Thymus (tissue), 11 donors: Measurements from ENCODE around the gene NLRC5. TPM values are rescaled to one million over a fixed set of nuclear protein-coding genes. Genes with fewer than 3 reads are reported as not detected.
"Not testable (repeated sequence)": the region's sequence is repeated elsewhere in the genome, so short reads cannot be mapped to it uniquely, and the experiment has no call there.

Experiments
- DNase-seq, 9 donors: peaks; one replicate each; pipeline ENCODE4 v3.0.0-alpha.2; 2013; ENCODE audit warnings: low spot score in 9 of 9, low read depth in 6 of 9, missing footprints in 1 of 9
- H3K27ac ChIP-seq, 2 donors: one replicate each; pipeline ENCODE4 v1.5.1; 2013; ENCODE audit warnings: control low read depth in 1 of 2, low read depth in 1 of 2, low read length in 1 of 2, mild to moderate bottlenecking in 1 of 2, moderate library complexity in 1 of 2
- H3K27me3 ChIP-seq, 2 donors: one replicate each; pipeline ENCODE4 v1.5.1; 2013; ENCODE audit warnings: low read length in 1 of 2; ENCODE audit not compliant: control insufficient read depth in 2 of 2, insufficient read depth in 1 of 2
- H3K36me3 ChIP-seq, 2 donors: one replicate each; pipeline ENCODE4 v1.5.1; 2013; ENCODE audit warnings: low read length in 1 of 2, mild to moderate bottlenecking in 1 of 2, moderate library complexity in 1 of 2; ENCODE audit not compliant: control insufficient read depth in 2 of 2, insufficient read depth in 2 of 2
- H3K4me1 ChIP-seq, 2 donors: one replicate each; pipeline ENCODE4 v1.5.1; 2013; ENCODE audit warnings: low read length in 2 of 2; ENCODE audit not compliant: control insufficient read depth in 2 of 2, insufficient read depth in 2 of 2
- H3K4me3 ChIP-seq, 2 donors: one replicate each; pipeline ENCODE4 v1.5.1; 2013; ENCODE audit warnings: low read length in 2 of 2, control low read depth in 1 of 2, mild to moderate bottlenecking in 1 of 2
- H3K9me3 ChIP-seq, 2 donors: one replicate each; pipeline ENCODE4 v1.5.1; 2013; ENCODE audit warnings: low read length in 1 of 2, mild to moderate bottlenecking in 1 of 2; ENCODE audit not compliant: control insufficient read depth in 2 of 2, insufficient read depth in 1 of 2
- WGBS: extraction: QIAGEN DNeasy Blood & Tissue Kit; methylation state at CpG from one replicate; pipeline ENCODE4 v1.1.7; 2013; 5-methylcytosine and 5-hydroxymethylcytosine counted together
- polyA plus RNA-seq: library from polyadenylated mRNA; stranded (reverse); fragments of 200-250 nt; gene quantifications from one replicate; pipeline ENCODE4 v1.2.3, GENCODE V29; 2013
- total RNA-seq: library from RNA; stranded (reverse); fragments of 120-200 nt; gene quantifications from one replicate; pipeline ENCODE4 v1.2.4, GENCODE V29; 2013
- donor health status: healthy.

Gene NLRC5
- total and polyA plus RNA-seq, 2 donors: 23.3 to 63.9 TPM

GRCh38 chr16:57001026-57001679 lies 11.8 kb downstream of the NLRC5 start:
- WGBS: 93% methylated on average over 8 of the region's 8 CpGs
- Histone ChIP-seq H3K36me3 (peaks cover 0 to 2% of the 10 kb centered on the region in 2 donors), H3K4me1 (peaks cover 0 to 20% of the 10 kb centered on the region in 2 donors), H3K27ac (no peak overlapping the region), H3K9me3 (no peaks in the 10 kb centered on the region), H3K27me3 (no peaks in the 10 kb centered on the region), H3K4me3 (no peak overlapping the region)
- no peak for DNase-seq

GRCh38 chr16:57003439-57004386 lies 14.4 kb downstream of the NLRC5 start:
- DNase-seq: no peak
- Histone ChIP-seq H3K4me1 (peaks cover 0 to 20% of the 10 kb centered on the region in 2 donors), H3K4me3 (no peak overlapping the region), H3K27ac (peak overlapping the region; percentile 47 to 58), H3K27me3 (no peaks in the 10 kb centered on the region), H3K36me3 (peaks cover 0 to 2% of the 10 kb centered on the region in 2 donors), H3K9me3 (no peaks in the 10 kb centered on the region)
- 92% methylated on average over 22 of the region's 22 CpGs for WGBS

- Histone ChIP-seq H3K27me3 (no peaks in the 10 kb centered on the region), H3K4me3 (no peak overlapping the region), H3K36me3 (peaks cover 0 to 2% of the 10 kb centered on the region in 2 donors), H3K4me1 (peaks cover 0 to 19% of the 10 kb centered on the region in 2 donors), H3K27ac (peak overlapping the region in 1 of 2 donors; percentile 11), H3K9me3 (no peaks in the 10 kb centered on the region)
- WGBS: 93% methylated on average over 15 of the region's 15 CpGs
- no peak for DNase-seq
Observed at GRCh38 chr16:57004387-57005250, 15.3 kb downstream of the NLRC5 start.

- DNase-seq: not testable (repeated sequence)
Observed at GRCh38 chr16:57005597-57005996, 16.2 kb downstream of the NLRC5 start.

GRCh38 chr16:57007050-57007449 lies 17.7 kb downstream of the NLRC5 start:
- Histone ChIP-seq H3K4me1 (peaks cover 3 to 11% of the 10 kb centered on the region in 2 donors), H3K36me3 (peaks cover 0 to 2% of the 10 kb centered on the region in 2 donors), H3K4me3 (no peak overlapping the region), H3K27ac (no peak overlapping the region), H3K9me3 (no peaks in the 10 kb centered on the region), H3K27me3 (no peaks in the 10 kb centered on the region)
- no peak for DNase-seq
- 93% methylated on average over 5 of the region's 5 CpGs for WGBS

More at GRCh38 chr16:57005597-57005996, 16.2 kb downstream of the NLRC5 start:
- 80% methylated on average over 2 of the region's 2 CpGs for WGBS
- H3K27ac ChIP-seq, H3K36me3 ChIP-seq, H3K9me3 ChIP-seq, H3K27me3 ChIP-seq, H3K4me3 ChIP-seq: not testable (repeated sequence)
- peaks cover 3 to 11% of the 10 kb centered on the region in 2 donors for H3K4me1 ChIP-seq

- Histone ChIP-seq H3K27ac (no peak overlapping the region), H3K27me3 (no peaks in the 10 kb centered on the region), H3K4me1 (peaks cover 3 to 11% of the 10 kb centered on the region in 2 donors), H3K9me3 (no peaks in the 10 kb centered on the region), H3K4me3 (no peak overlapping the region), H3K36me3 (peaks cover 0 to 2% of the 10 kb centered on the region in 2 donors)
- DNase-seq: no peak
- WGBS: 95% methylated on average over 3 of the region's 3 CpGs
Observed at GRCh38 chr16:57007530-57007929, 18.2 kb downstream of the NLRC5 start.

- Histone ChIP-seq H3K4me1 (peaks cover 3 to 11% of the 10 kb centered on the region in 2 donors), H3K27ac (no peak overlapping the region), H3K27me3 (no peaks in the 10 kb centered on the region), H3K9me3 (no peaks in the 10 kb centered on the region), H3K4me3 (no peak overlapping the region), H3K36me3 (peaks cover 0 to 2% of the 10 kb centered on the region in 2 donors)
- 98% methylated on average over 1 of the region's 1 CpG for WGBS
- no peak for DNase-seq
Observed at GRCh38 chr16:57008440-57008839, 19.1 kb downstream of the NLRC5 start.

- H3K27me3 ChIP-seq: no peaks in the 10 kb centered on the region
- peaks cover 0 to under 1% of the 10 kb centered on the region in 2 donors for H3K36me3 ChIP-seq
- peaks cover 3 to 4% of the 10 kb centered on the region in 2 donors for H3K4me1 ChIP-seq
- 97% methylated on average over 2 of the region's 2 CpGs for WGBS
- no peak overlapping the region for H3K4me3 ChIP-seq
- no peaks in the 10 kb centered on the region for H3K9me3 ChIP-seq
- DNase-seq: no peak
- peak overlapping the region in 1 of 2 donors; percentile 31 for H3K27ac ChIP-seq
Observed at GRCh38 chr16:57009643-57010170, 20.4 kb downstream of the NLRC5 start.
